Muscle layer of colon (tissue), 2 donors: Measurements from ENCODE around the gene PFKP.

Source experiments
- H3K27ac ChIP-seq: one replicate; pipeline ENCODE4 v1.7.0; 2013; ENCODE audit warnings: low read depth, mild to moderate bottlenecking, low read length, moderate library complexity
- H3K27me3 ChIP-seq, 2 donors: one replicate each; pipeline ENCODE4 v1.7.0; 2013; ENCODE audit warnings: low read length in 2 of 2, mild to moderate bottlenecking in 2 of 2; ENCODE audit not compliant: insufficient read depth in 2 of 2, control insufficient read depth in 1 of 2
- H3K36me3 ChIP-seq: one replicate; pipeline ENCODE4 v1.7.0; 2013; ENCODE audit warnings: mild to moderate bottlenecking, low read length; ENCODE audit not compliant: insufficient read depth
- H3K4me1 ChIP-seq: one replicate; pipeline ENCODE4 v1.7.0; 2013; ENCODE audit warnings: mild to moderate bottlenecking, low read length; ENCODE audit not compliant: insufficient read depth
- H3K4me3 ChIP-seq, 2 donors: one replicate each; pipeline ENCODE4 v1.7.0; 2013; ENCODE audit warnings: low read length in 2 of 2, low read depth in 1 of 2, mild to moderate bottlenecking in 1 of 2, moderate library complexity in 1 of 2
- H3K9ac ChIP-seq: one replicate; pipeline ENCODE4 v1.7.0; 2013; ENCODE audit warnings: low read length
- H3K9me3 ChIP-seq: one replicate; pipeline ENCODE4 v1.7.0; 2013; ENCODE audit warnings: mild to moderate bottlenecking, low read length
- donor health status: abdominal sarcoma.
- donor health status: Adenocarcinoma of cecum.

Gene PFKP

GRCh38 chr10:3064423-3064822, 2.9 kb upstream of the PFKP start:
- Histone ChIP-seq H3K9ac (no peak overlapping the region), H3K4me3 (no peak overlapping the region), H3K4me1 (peaks cover 4% of the 10 kb centered on the region), H3K9me3 (no peaks in the 10 kb centered on the region), H3K36me3 (no peaks in the 10 kb centered on the region), H3K27me3 (peaks cover 3 to 17% of the 10 kb centered on the region in 2 donors), H3K27ac (no peak overlapping the region)

- Histone ChIP-seq H3K27ac (no peak overlapping the region), H3K9ac (no peak overlapping the region), H3K4me1 (peaks cover 6% of the 10 kb centered on the region), H3K27me3 (peaks cover 5 to 17% of the 10 kb centered on the region in 2 donors), H3K36me3 (no peaks in the 10 kb centered on the region), H3K4me3 (no peak overlapping the region), H3K9me3 (no peaks in the 10 kb centered on the region)
Observed at GRCh38 chr10:3065622-3066021, 1.7 kb upstream of the PFKP start.

GRCh38 chr10:3066317-3067117, 831 bp upstream of the PFKP start:
- no peaks in the 10 kb centered on the region for H3K9me3 ChIP-seq
- H3K36me3 ChIP-seq = no peaks in the 10 kb centered on the region
- peaks cover 5 to 17% of the 10 kb centered on the region in 2 donors for H3K27me3 ChIP-seq
- H3K4me3 ChIP-seq = peak overlapping the region in 1 of 2 donors; percentile 26
- no peak overlapping the region for H3K27ac ChIP-seq
- H3K4me1 ChIP-seq = peaks cover 6% of the 10 kb centered on the region
- H3K9ac ChIP-seq = no peak overlapping the region

- Histone ChIP-seq H3K27me3 (peaks cover 5 to 20% of the 10 kb centered on the region in 2 donors), H3K4me3 (peak overlapping the region; percentile 70 to 89), H3K4me1 (peaks cover 6% of the 10 kb centered on the region), H3K9ac (peak overlapping the region; percentile 33), H3K36me3 (no peaks in the 10 kb centered on the region), H3K9me3 (no peaks in the 10 kb centered on the region), H3K27ac (peak overlapping the region; percentile 72)
Observed at GRCh38 chr10:3067859-3068179, 471 bp downstream of the PFKP start.

GRCh38 chr10:3068201-3068967, 1.0 kb downstream of the PFKP start:
- H3K36me3 ChIP-seq = no peaks in the 10 kb centered on the region
- no peaks in the 10 kb centered on the region for H3K9me3 ChIP-seq
- H3K4me1 ChIP-seq = peaks cover 6% of the 10 kb centered on the region
- peak overlapping the region; percentile 72 for H3K27ac ChIP-seq
- H3K9ac ChIP-seq = peak overlapping the region; percentile 33
- peak overlapping the region; percentile 70 to 89 for H3K4me3 ChIP-seq
- peaks cover 5 to 20% of the 10 kb centered on the region in 2 donors for H3K27me3 ChIP-seq

- H3K4me3 ChIP-seq = peak overlapping the region; percentile 70 to 89
- H3K9me3 ChIP-seq = no peaks in the 10 kb centered on the region
- H3K27me3 ChIP-seq = peaks cover 5 to 20% of the 10 kb centered on the region in 2 donors
- no peaks in the 10 kb centered on the region for H3K36me3 ChIP-seq
- peaks cover 6% of the 10 kb centered on the region for H3K4me1 ChIP-seq
- no peak overlapping the region for H3K9ac ChIP-seq
- peak overlapping the region; percentile 72 for H3K27ac ChIP-seq
Observed at GRCh38 chr10:3068968-3069737, 1.8 kb downstream of the PFKP start.

- peaks cover 5 to 20% of the 10 kb centered on the region in 2 donors for H3K27me3 ChIP-seq
- H3K9me3 ChIP-seq = no peaks in the 10 kb centered on the region
- peaks cover 6% of the 10 kb centered on the region for H3K4me1 ChIP-seq
- no peak overlapping the region for H3K9ac ChIP-seq
- H3K27ac ChIP-seq = no peak overlapping the region
- no peaks in the 10 kb centered on the region for H3K36me3 ChIP-seq
- peak overlapping the region in 1 of 2 donors; percentile 70 for H3K4me3 ChIP-seq
Observed at GRCh38 chr10:3069876-3070275, 2.5 kb downstream of the PFKP start.

GRCh38 chr10:3071405-3072198, 4.3 kb downstream of the PFKP start:
- Histone ChIP-seq H3K4me3 (no peak overlapping the region), H3K27ac (no peak overlapping the region), H3K9ac (no peak overlapping the region), H3K36me3 (no peaks in the 10 kb centered on the region), H3K4me1 (peaks cover 6% of the 10 kb centered on the region), H3K27me3 (peaks cover 5 to 15% of the 10 kb centered on the region in 2 donors), H3K9me3 (no peaks in the 10 kb centered on the region)

GRCh38 chr10:3072641-3073360, 5.5 kb downstream of the PFKP start:
- Histone ChIP-seq H3K4me1 (peaks cover 6% of the 10 kb centered on the region), H3K27me3 (peaks cover 5 to 7% of the 10 kb centered on the region in 2 donors), H3K27ac (no peak overlapping the region), H3K9ac (no peak overlapping the region), H3K9me3 (no peaks in the 10 kb centered on the region), H3K36me3 (no peaks in the 10 kb centered on the region), H3K4me3 (no peak overlapping the region)

GRCh38 chr10:3074145-3074665, 6.9 kb downstream of the PFKP start:
- Histone ChIP-seq H3K4me1 (peaks cover 4% of the 10 kb centered on the region), H3K36me3 (no peaks in the 10 kb centered on the region), H3K9me3 (no peaks in the 10 kb centered on the region), H3K9ac (no peak overlapping the region), H3K27ac (no peak overlapping the region), H3K4me3 (no peak overlapping the region), H3K27me3 (peaks cover 4% of the 10 kb centered on the region in 2 donors)
